ENCODE results near the gene MAP3K20.
A peak's percentile ranks its signal among the peaks of the same experiment; 100 is the strongest.

Gene MAP3K20

GRCh38 chr2:173210270-173211196 is 134.9 kb downstream of the MAP3K20 start:
- DNase-seq: peak; percentile 74

- no peak for DNase-seq
Measured at GRCh38 chr2:173213181-173213580, 137.5 kb downstream of the MAP3K20 start.

- DNase-seq: no peak
Measured at GRCh38 chr2:173214213-173214612, 138.6 kb downstream of the MAP3K20 start.

- no peak for DNase-seq
Measured at GRCh38 chr2:173215316-173215715, 139.7 kb downstream of the MAP3K20 start.

DNA sequence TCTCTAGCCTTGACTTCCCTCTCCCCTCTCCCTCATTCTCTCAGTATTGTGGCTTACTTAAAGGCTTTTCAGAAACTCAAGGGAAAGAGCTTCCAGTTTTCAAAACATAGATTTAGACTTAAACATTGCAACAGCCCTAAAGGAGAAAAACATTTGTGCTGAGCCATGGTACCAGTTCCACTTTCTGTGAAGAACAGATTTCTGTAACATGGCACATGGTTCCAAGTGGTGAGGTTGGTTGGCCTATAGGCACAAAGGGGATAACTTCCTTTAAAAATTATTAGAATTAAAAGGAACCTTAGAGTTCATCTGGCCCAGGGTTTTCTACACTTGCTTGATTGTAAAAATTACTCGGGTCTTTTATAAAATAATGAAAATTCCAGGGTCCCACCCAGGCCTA is 140.4 kb downstream of the MAP3K20 start:
- no peak for DNase-seq

DNA sequence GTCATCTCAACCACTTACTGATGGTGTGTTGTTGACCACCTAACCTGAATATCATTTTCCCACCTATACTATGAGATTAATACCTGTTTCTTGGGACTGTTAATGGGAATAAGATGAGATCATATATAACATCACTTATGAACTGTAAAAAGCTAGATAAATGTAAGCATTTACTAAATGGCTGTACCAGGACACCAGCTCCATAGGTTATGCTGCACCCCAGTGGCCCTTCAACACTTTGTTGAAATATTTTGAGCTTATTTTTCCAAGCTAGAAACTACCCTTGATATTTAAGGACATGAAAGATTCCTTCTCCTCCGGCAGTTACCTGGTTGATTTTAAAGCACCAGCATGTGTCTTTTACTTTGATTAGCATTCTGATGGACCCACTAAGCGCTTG is 141.0 kb downstream of the MAP3K20 start:
- no peak for DNase-seq

DNA sequence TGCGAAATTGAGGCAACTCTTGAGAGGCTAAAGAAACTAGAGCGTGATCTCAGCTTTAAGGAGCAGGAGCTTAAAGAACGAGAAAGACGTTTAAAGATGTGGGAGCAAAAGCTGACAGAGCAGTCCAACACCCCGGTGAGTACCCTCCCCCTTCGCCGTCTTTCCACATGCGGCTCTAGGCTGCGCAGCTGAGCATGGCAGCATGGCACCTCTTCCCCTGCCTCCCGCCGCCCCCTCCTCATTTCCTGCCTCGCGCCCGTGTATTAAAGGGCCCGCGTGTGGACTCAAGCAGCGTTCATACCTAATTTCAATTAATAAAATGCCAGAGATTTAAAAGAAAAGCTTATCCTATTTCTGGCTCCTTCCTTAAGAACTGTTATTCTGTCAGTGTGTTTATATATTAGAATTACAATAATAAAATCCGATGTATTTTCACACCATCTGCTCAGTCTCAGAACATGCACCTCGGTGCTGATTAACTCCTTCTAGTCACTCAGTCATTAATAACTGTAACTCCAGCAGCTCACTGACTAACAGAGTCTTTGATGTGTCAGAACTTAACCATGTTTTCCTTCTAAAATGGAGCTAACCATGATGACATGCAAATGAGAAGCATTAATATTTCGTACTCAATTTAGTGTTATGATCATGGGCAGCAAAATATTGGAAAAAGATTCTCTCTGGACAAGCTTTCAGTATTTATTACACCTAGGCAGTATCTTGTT is 141.6 kb downstream of the MAP3K20 start:
- DNase-seq: no peak

DNA sequence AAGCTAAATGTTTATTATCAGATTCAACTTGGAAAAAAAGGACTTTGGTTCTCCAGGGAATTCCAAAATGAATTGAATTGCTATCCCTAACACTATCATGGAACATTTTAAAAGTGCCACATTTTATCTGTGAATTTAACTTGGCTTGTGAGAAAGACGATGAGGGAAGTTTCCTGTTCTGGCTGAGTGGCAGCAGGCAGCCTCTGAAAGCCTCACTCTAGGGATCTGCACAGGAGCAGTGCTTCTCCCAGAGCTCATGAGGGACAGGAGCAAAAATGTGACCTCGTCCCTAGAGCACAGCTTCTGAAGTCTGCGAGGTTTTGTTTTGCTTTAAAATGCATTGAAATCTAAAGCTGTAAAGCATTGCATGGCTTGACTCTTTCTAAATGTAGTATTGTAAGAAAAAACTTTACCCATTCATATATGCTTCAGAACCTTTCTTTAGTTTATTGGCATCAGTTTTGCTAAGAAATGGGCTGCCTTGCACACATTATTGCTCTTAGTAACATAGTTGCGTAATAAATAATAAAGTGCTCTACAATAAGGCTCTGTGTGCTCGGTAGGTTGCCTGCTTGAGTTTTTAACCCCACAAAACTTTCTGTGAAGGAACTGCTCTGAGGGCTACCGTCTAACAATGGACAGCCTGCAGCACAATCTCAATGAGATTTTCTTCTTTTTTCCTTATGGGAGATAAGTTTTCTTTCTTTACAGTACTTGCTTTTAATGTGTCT is 142.8 kb downstream of the MAP3K20 start:
- DNase-seq: no peak

DNA sequence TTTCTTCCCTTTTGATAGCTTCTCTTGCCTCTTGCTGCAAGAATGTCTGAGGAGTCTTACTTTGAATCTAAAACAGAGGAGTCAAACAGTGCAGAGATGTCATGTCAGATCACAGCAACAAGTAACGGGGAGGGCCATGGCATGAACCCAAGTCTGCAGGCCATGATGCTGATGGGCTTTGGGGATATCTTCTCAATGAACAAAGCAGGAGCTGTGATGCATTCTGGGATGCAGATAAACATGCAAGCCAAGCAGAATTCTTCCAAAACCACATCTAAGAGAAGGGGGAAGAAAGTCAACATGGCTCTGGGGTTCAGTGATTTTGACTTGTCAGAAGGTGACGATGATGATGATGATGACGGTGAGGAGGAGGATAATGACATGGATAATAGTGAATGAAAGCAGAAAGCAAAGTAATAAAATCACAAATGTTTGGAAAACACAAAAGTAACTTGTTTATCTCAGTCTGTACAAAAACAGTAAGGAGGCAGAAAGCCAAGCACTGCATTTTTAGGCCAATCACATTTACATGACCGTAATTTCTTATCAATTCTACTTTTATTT is 145.6 kb downstream of the MAP3K20 start:
- DNase-seq: no peak

GRCh38 chr2:173221937-173222594 is 146.4 kb downstream of the MAP3K20 start:
- DNase-seq: no peak

DNA sequence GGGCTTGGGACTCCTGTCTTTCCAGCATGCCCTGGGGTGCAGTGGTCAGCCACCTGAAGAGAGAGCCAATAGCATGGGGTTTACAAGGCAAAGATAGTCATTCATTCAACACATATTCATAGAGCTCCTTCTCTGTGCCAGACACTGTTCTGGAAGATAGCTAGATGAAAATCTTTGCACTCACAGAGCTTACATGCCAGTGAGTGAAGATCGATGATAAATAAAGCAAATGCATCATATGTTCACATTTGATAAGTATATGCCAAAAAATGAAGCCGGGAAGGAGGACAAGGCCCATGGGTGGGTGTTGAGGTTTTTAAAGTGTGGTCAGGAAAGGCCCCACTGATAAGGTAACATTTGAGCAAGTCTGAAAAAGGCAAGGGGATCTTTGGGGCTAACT is 148.2 kb downstream of the MAP3K20 start:
- DNase-seq: no peak

GRCh38 chr2:173226899-173227698 is 151.5 kb downstream of the MAP3K20 start:
- DNase-seq: no peak

- DNase-seq: no peak
Measured at GRCh38 chr2:173229086-173229485, 153.4 kb downstream of the MAP3K20 start.

DNA sequence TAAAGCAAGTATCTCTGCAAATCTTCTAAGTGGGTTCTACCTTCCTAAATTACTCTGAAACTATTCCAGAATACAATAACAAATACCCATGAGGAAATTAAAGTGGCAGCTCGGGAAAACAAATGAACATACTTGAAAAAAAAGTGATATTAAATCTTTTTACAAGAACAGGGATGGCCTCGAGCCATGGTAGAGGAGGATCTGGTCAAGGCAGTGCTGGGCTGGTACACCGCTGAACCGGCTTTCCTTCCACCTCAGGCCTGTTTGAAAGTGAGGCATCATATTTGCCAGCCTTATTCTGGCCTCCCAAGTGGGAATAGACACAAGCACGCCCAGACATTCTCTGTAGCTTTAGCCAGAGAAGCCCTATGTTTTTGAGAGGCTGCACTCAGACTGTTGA is 154.5 kb downstream of the MAP3K20 start:
- no peak for DNase-seq

DNA sequence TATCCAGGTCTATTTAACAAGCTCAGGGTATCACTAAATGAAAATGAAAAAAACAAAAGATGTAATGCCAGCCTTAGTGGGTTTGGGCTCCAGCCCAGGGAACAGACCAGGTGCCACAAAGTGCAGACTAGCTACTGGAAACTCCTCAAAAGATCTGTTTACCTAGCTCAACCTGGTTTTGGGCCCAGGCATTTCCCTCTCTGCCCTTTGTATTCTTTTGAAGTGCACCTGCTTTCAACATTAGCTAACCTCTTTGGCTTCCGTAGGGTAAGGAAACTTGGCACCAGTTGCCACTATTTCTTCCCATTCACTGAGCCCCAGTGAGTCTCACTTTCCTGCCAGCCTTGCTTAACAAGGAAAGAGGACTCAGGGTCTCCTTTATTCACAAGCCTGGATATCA is 155.4 kb downstream of the MAP3K20 start:
- DNase-seq: peak; percentile 22

- DNase-seq: no peak
Measured at GRCh38 chr2:173231465-173231864, 155.8 kb downstream of the MAP3K20 start.

DNA sequence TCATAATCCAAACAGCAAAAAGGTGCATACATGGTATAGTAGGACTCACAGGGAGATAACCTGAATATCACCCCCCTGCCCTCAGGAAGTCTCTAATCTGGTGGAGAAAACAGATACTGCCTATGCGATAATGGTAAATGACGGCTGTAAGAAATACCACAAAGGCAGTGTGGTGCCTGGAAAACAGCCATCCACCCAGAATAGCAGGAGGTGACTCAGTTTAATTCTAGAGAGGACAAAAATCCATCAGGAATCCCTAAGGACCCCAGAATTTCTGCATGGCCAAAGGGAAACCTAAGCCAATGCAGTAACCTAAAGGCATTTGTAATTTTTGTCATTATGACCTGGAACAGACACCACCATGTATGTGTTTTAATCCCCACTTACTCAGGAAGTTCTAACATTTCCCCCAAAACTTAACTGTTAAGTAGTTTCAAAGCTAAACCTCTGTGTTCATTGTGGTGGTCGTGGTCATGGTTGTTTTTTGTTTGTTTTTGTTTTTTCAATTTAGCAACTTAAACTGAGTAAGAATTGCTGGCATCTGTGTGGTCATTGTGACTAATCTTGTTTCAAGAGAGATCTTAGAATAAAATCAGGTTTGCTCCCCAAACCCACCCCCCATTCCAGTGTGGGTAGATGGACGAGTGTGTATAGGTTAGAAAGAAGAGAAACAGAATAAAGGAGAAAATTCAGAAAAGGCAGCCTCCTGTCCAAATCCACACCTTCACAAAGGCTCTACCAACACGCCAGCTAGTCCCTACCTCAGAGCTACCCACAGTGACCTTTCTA is 157.5 kb downstream of the MAP3K20 start:
- DNase-seq: no peak

GRCh38 chr2:173235947-173236803 is 160.5 kb downstream of the MAP3K20 start:
- DNase-seq: no peak

GRCh38 chr2:173238385-173238784 is 162.7 kb downstream of the MAP3K20 start:
- peak; percentile 22 for DNase-seq

DNA sequence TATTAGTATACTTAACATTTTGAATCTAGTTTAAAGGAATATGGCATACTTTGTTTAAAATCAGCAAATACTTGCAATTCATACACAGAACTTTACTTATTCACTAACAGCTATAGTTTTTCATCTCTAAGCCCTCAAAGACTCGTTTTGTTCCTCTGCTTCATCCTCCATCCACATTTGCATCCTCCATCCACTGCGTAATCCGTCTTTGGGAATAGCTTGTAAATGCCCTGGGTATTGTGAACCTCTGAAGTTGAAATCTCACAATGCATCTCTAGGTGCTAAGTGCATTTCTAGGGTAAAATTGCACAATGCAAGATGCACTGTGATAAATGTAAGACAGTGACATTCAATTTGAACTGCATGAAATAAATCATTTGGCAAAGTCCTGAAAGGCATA is 163.2 kb downstream of the MAP3K20 start:
- DNase-seq: no peak
